G401 (cell line): ENCODE data around the gene LAMC1. TPM values are rescaled to one million over a fixed set of nuclear protein-coding genes. Genes with fewer than 3 reads are reported as not detected.

Experiments
- DNase-seq: peaks from one replicate; pipeline ENCODE4 v3.0.0-alpha.2; 2015; ENCODE audit warnings: low spot score
- in situ Hi-C: cut with HindIII; loops from 2 replicates; pipeline ENCODE4 v1.10.0; 2016; ENCODE audit warnings: low sequenced_read_pairs, mixed read lengths
- total RNA-seq: library from RNA; depleted of rRNA; stranded (reverse); fragments of >200 nt; shearing (Covaris generic); gene quantifications from 2 replicates; pipeline ENCODE4 v1.2.3, GENCODE V29; 2014

LAMC1 gene
- total RNA-seq, 1 experiment from 2014 or later = 68.9 TPM

- in situ Hi-C loops = no loop called here
- DNase-seq = no peak
Measured at GRCh38 chr1:183019139-183019740, 4.0 kb upstream of the LAMC1 start.

DNA sequence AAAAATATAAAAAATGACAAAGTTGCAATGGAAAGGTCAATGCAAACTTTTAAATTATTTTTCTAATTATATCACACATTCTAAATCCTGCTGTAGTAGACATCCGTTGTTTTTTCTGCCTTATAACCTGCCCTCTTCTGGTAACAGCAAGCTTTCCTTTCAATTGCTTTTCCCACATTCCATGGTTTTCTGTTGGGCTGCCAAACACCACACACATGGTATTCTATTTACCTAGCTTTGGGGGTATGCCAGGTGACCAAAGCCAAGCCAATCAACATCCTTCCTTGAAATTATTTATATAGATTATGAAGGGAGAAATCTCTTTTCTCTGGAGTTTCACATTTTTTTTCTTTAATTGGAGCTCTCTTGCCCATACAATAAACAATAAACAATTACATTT lies 3.4 kb upstream of the LAMC1 start:
- in situ Hi-C loops = no loop called here
- peak; percentile 37 for DNase-seq

GRCh38 chr1:183021405-183022201 lies 1.6 kb upstream of the LAMC1 start:
- in situ Hi-C loops = no loop called here
- no peak for DNase-seq

- DNase-seq = peak; percentile 87
- in situ Hi-C loops = no loop called here
Measured at GRCh38 chr1:183022202-183023145, 746 bp upstream of the LAMC1 start.

GRCh38 chr1:183023601-183024316 lies 539 bp downstream of the LAMC1 start:
- in situ Hi-C loops = no loop called here

DNA sequence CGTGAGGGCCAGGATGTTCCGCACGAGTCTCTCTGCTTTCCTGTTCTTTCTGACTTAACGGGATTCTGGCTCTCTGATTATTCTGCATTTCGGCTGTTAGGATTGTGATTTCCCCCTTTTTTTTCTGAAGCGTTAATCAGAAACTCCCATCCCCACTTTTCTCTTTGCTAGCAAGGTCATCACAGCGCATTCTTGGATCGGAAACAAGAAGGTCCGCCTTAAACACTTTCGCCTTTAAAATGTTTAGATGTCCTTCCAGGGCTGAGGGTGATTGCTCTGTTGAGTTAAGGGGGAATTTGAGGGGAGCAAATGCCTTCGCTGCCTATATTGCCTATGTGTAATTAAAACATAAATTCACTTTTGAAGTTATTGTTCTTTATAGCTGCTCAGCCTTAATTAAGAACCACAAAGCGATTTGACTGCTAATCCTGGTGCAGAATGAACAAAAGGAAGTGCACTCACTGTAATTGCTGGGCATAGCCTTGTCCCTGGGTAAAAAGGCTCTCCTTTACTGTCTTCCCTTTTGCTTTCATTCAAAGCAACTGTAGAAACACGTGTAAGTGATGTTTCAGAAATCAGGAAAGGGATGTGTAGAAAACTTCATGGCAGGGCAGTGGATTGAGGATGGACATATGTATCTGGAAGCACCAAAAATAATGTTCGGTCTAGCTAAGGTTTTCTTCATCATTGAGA lies 1.2 kb downstream of the LAMC1 start:
- DNase-seq = peak; percentile 49
- in situ Hi-C loops = no loop called here

More at GRCh38 chr1:183023601-183024316, 539 bp downstream of the LAMC1 start:
- peak; percentile 84 for DNase-seq

DNA sequence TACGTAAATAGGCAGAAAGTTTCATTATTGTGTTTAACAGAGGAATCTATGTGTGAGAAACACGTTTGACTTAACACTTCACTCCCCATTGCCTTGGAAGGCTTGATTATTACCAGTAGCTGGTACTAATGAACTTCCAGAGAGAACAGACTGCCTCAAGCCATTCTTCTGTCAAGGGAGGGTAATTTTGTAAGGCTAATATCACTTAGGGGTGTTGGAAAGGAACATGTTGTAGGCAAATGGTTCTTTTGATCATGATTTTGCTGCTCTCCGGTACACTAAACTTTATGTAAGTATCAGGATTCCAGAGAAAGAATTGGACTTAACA lies 1.8 kb downstream of the LAMC1 start:
- in situ Hi-C loops = no loop called here
- no peak for DNase-seq

GRCh38 chr1:183025782-183026774 lies 2.9 kb downstream of the LAMC1 start:
- in situ Hi-C loops = no loop called here
- DNase-seq = no peak

- DNase-seq = no peak
- in situ Hi-C loops = no loop called here
Measured at GRCh38 chr1:183027031-183027430, 3.8 kb downstream of the LAMC1 start.

DNA sequence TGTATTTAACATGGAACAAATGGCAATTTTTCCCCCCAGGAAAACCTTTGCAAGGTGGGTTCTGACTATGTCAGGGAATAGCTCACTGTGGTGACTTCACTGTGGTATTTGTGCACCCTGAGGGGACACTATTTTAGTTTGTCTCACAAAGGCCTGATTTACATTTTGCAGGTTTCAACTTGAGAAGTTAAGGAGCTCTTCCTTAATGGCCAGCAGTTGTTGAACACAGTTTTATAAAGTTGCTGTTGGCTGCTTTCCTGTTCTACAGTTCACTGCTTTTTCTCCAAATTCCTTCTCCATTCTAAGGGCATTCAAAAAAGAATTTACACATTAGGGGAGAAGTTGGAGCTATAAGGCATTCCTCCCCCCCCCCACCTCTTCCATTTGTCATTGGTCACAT lies 4.6 kb downstream of the LAMC1 start:
- no peak for DNase-seq
- in situ Hi-C loops = no loop called here

GRCh38 chr1:183029591-183030000 lies 6.4 kb downstream of the LAMC1 start:
- in situ Hi-C loops = no loop called here
- DNase-seq = no peak

DNA sequence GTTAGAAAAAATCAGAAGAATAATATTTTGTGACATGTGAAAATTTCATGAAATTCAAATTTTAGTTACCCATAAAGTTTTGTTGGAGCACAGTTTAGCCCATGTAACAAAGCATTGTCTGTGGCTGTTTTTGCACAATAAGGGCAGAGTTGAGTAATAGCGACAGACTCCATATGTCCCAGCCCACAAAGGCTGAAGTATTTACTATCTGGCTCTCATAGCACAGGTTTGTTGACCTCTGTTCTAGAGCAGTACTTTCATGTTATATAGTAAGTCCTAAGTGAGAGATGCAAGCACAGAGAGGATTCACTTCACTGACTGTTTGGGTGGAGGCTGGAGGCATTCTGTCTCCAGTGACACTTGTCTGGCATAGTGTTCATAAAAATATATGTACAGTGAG lies 6.8 kb downstream of the LAMC1 start:
- in situ Hi-C loops = no loop called here
- no peak for DNase-seq

DNA sequence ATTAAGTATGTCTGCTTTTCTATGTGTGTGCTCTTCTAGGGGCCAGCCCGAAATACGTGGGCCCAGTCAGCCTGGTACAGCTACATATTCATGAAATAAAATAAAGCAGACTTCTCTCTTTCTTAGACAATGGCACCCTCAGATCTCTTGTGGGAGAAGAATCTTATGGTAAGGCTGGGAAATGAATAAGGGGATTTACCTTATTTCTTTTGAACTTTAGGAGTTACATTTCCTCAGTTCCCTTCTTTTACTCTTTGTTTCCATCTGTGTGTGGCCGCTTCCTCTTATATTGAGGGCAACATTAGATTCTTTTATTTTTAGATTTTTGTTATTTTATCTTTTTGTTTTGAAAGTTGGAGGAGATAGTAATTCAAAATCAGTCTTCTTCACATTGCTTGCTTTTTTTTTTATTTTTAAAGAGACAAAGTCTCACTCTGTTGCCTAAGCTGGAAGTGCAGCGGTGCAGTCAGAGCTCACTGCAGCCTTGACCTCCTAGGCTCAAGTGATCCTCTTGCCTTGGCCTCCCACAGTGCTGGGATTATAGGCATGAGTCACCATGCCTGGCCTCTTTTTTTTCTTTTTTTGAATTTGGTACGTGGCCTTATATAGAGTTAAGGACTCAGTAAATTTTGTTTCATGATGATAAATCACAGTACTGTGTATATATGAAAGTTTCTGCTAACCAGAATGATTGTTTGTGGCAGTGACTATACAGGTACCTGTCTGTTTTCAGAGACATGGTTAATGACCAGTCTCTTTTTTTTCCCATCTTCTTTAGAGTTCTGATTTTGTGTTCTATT lies 9.1 kb downstream of the LAMC1 start:
- in situ Hi-C loops = no loop called here
- no peak for DNase-seq

GRCh38 chr1:183033205-183033604 lies 10.0 kb downstream of the LAMC1 start:
- in situ Hi-C loops = no loop called here
- DNase-seq = no peak

- no peak for DNase-seq
- in situ Hi-C loops = no loop called here
Measured at GRCh38 chr1:183034682-183035081, 11.5 kb downstream of the LAMC1 start.

GRCh38 chr1:183038333-183038866 lies 15.2 kb downstream of the LAMC1 start:
- in situ Hi-C loops = no loop called here
- no peak for DNase-seq

- DNase-seq = no peak
- in situ Hi-C loops = no loop called here
Measured at GRCh38 chr1:183038913-183039312, 15.7 kb downstream of the LAMC1 start.
